Spleen (tissue), 11 donors: Measurements from ENCODE around the gene COA1. TPM values are rescaled to one million over a fixed set of nuclear protein-coding genes. Genes with fewer than 3 reads are reported as not detected.

Experiments used
- DNase-seq: peaks from one replicate; pipeline ENCODE4 v3.0.0-alpha.2; 2020
- H3K27ac ChIP-seq, 8 donors: fragments of 200-600 bp; sonication (generic) in 7 of 8; 1 replicate in 4 of 8; 2 replicates in 4 of 8; pipeline versions ENCODE4 v1.5.0 to v1.8.0; 2016 to 2021; ENCODE audit warnings: inconsistent platforms in 4 of 8, mild to moderate bottlenecking in 4 of 8, moderate library complexity in 1 of 8
- H3K27me3 ChIP-seq, 7 donors: fragments of 200-600 bp; sonication (generic) in 6 of 7; replicated peaks in 1 of 7; 1 replicate in 4 of 7; 2 replicates in 3 of 7; pipeline versions ENCODE4 v1.5.0 to v1.8.0; 2016 to 2021; ENCODE audit warnings: inconsistent platforms in 3 of 7, mild to moderate bottlenecking in 1 of 7
- H3K36me3 ChIP-seq, 6 donors: fragments of 200-600 bp; sonication (generic) in 5 of 6; 1 replicate in 4 of 6; 2 replicates in 2 of 6; pipeline versions ENCODE4 v1.5.0 to v1.8.0; 2016 to 2021; ENCODE audit warnings: inconsistent platforms in 2 of 6
- H3K4me1 ChIP-seq, 6 donors: fragments of 200-600 bp; sonication (generic) in 5 of 6; 1 replicate in 3 of 6; 2 replicates in 3 of 6; pipeline versions ENCODE4 v1.5.0 to v1.8.0; 2016 to 2021; ENCODE audit warnings: inconsistent platforms in 3 of 6
- H3K4me3 ChIP-seq, 8 donors: fragments of 200-600 bp; sonication (generic) in 7 of 8; 1 replicate in 4 of 8; 2 replicates in 4 of 8; pipeline versions ENCODE4 v1.5.0 to v1.8.0; 2016 to 2021; ENCODE audit warnings: inconsistent platforms in 4 of 8, mild to moderate bottlenecking in 4 of 8, moderate library complexity in 2 of 8
- H3K9me3 ChIP-seq, 8 donors: fragments of 200-600 bp; sonication (generic) in 7 of 8; 1 replicate in 4 of 8; 2 replicates in 4 of 8; pipeline versions ENCODE4 v1.5.0 to v1.8.0; 2016 to 2021; ENCODE audit warnings: inconsistent platforms in 4 of 8
- POLR2A ChIP-seq, 3 donors: fragments of 450-650 bp; IDR thresholded peaks; one replicate each; pipeline ENCODE4 v1.5.1; 2017; ENCODE audit warnings: antibody characterized with exemption in 3 of 3, mild to moderate bottlenecking in 1 of 3
- POLR2AphosphoS5 ChIP-seq, 3 donors: sonication (generic); formaldehyde crosslinking; IDR thresholded peaks; one replicate each; pipeline ENCODE4 v1.5.1; 2017; ENCODE audit warnings: antibody characterized with exemption in 3 of 3
- WGBS, 5 donors: extraction: QIAGEN DNeasy Blood & Tissue Kit in 3 of 5; methylation state at CpG; one replicate each; pipeline versions ENCODE4 v1.1.5 to v1.1.7; 2013 to 2018; 5-methylcytosine and 5-hydroxymethylcytosine counted together
- intact Hi-C: fragments of 100-400 bp; cut with DNase I; formaldehyde crosslinking; loops from one replicate; pipeline ENCODE4 v1.15.0; 2023; ENCODE audit warnings: low total_unique reads
- polyA plus RNA-seq, 3 donors: library from polyadenylated mRNA; stranded (reverse); fragments of 200-250 nt; gene quantifications; one replicate each; pipeline ENCODE4 v1.2.1, GENCODE V29; 2013
- total RNA-seq, 7 donors: library from RNA; depleted of rRNA in 3 of 7; stranded (reverse); fragments of >200 nt in 3 of 7; fragmentation: NEBNext Ultra II Directional in 4 of 7; extraction: Animal tissue kit (Norgen Biotek cat#: 25700) in 4 of 7; gene quantifications; one replicate each; pipeline versions ENCODE4 v1.1.0 to v1.2.1, GENCODE V29; 2016 to 2021
- TF ChIP-seq, protein P1 (sequence below), 11 experiments: fragments of 200-600 bp in 7 of 11; fragments of 450-650 bp in 4 of 11; sonication (generic) in 4 of 11; IDR thresholded peaks in 8 of 11; conservative IDR thresholded peaks in 3 of 11; 1 replicate in 7 of 11; 2 replicates in 4 of 11; pipeline versions ENCODE4 v1.4.0 to v1.8.0; 2016 to 2021; ENCODE audit warnings: antibody characterized with exemption in 11 of 11, inconsistent platforms in 4 of 11, mild to moderate bottlenecking in 1 of 11
- donor health status: healthy with polysubstance abuse.
- donor health status: DM: no; HTN: no; CAD: no; lungs with moderate emphysema.
- donor health status: DM: no; HTN: no; CAD: no.
- donor health status: Bipolar disorder and iron deficiency.
- donor health status: healthy.
- donor health status: DM: no; HTN: no; CAD: no.
- donor health status: DM: yes; HTN: yes; CAD: no.

The COA1 gene
- total and polyA plus RNA-seq, 10 donors, result 48.3 to 102 (median 67.2) TPM

GRCh38 chr7:43669286-43670081 is 59.8 kb downstream of the COA1 start:
- peaks cover 5 to 45% (median 25%) of the 10 kb centered on the region in 6 donors for H3K4me1 ChIP-seq
- H3K36me3 ChIP-seq, result peaks cover 0 to 9% (median 0%) of the 10 kb centered on the region in 6 donors
- peak overlapping the region in 4 of 8 donors; percentile 4 to 55 (median 26) for H3K27ac ChIP-seq
- 63 to 68% (median 64%) methylated on average over 15 of the region's 15 CpGs for WGBS, 5 donors
- H3K9me3 ChIP-seq, result peaks cover 0 to 63% (median 36%) of the 10 kb centered on the region in 8 donors
- no peak for DNase-seq
- intact Hi-C loops, result no loop called here
- no peaks in the 10 kb centered on the region for H3K27me3 ChIP-seq
- H3K4me3 ChIP-seq, result peak overlapping the region in 1 of 8 donors; percentile 15
- no peak for TF ChIP-seq POLR2AphosphoS5 (IDR thresholded peaks at IDR 0.05)
- TF ChIP-seq, protein P1, sequence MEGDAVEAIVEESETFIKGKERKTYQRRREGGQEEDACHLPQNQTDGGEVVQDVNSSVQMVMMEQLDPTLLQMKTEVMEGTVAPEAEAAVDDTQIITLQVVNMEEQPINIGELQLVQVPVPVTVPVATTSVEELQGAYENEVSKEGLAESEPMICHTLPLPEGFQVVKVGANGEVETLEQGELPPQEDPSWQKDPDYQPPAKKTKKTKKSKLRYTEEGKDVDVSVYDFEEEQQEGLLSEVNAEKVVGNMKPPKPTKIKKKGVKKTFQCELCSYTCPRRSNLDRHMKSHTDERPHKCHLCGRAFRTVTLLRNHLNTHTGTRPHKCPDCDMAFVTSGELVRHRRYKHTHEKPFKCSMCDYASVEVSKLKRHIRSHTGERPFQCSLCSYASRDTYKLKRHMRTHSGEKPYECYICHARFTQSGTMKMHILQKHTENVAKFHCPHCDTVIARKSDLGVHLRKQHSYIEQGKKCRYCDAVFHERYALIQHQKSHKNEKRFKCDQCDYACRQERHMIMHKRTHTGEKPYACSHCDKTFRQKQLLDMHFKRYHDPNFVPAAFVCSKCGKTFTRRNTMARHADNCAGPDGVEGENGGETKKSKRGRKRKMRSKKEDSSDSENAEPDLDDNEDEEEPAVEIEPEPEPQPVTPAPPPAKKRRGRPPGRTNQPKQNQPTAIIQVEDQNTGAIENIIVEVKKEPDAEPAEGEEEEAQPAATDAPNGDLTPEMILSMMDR (IDR thresholded peaks at IDR 0.05 in 8 of 11, conservative IDR thresholded peaks at IDR 0.05 in 3 of 11), result no peak
- TF ChIP-seq POLR2A (IDR thresholded peaks at IDR 0.05), result no peak

DNA sequence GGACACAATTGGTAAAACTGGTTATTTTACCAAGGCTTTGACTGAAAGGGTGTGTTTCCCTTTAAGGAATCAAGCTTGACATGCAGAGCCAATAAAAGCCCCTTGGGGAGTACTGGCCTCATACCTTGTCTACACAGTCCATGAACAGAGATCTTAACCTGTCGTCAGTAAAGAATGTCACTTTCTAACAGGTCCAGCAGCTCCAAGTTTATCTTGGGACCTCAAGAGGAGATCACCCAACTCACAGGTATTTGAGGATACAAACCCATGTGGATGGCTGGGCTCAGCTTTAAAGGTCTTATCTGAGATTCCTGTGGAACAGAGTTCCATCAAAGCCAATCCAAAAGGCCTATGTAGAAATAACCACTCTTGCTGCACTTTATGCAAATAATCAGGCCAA is 61.3 kb downstream of the COA1 start:
- intact Hi-C loops, result no loop called here
- no peak overlapping the region for H3K27ac ChIP-seq

DNA sequence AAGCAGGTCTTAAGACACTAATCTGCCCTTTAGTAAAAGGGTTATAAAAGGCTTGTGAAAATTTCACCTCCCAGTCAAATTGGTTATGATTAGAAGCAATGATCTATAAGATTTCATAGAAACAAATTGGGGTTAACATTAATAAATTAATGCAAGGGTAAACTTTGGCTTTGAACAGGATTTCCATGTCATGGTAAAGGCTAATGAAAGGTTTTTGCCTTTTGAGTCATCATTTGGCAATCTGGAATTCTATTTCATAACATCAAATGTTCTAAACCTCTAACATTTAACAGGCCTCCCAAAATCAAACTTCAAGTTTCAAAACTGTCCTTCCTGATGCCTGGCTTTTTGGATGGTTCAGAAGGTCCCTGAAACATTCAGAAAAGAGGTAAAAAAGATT is 62.4 kb downstream of the COA1 start:
- TF ChIP-seq POLR2AphosphoS5 (IDR thresholded peaks at IDR 0.05) (no peak), POLR2A (IDR thresholded peaks at IDR 0.05) (no peak)
- TF ChIP-seq, protein P1 (IDR thresholded peaks at IDR 0.05 in 8 of 11, conservative IDR thresholded peaks at IDR 0.05 in 3 of 11), result no peak
- DNase-seq, result no peak
- no peak overlapping the region for H3K27ac ChIP-seq
- peaks cover 0 to 13% (median 2%) of the 10 kb centered on the region in 6 donors for H3K36me3 ChIP-seq
- H3K27me3 ChIP-seq, result no peaks in the 10 kb centered on the region
- H3K4me3 ChIP-seq, result no peak overlapping the region
- H3K4me1 ChIP-seq, result peaks cover 0 to 37% (median 18%) of the 10 kb centered on the region in 6 donors
- peaks cover 0 to 42% (median 19%) of the 10 kb centered on the region in 8 donors for H3K9me3 ChIP-seq
- intact Hi-C loops, result no loop called here

More for the DNA sequence above, 61.3 kb downstream of the COA1 start:
- Histone ChIP-seq H3K36me3 (peaks cover 0 to 9% (median 0%) of the 10 kb centered on the region in 6 donors), H3K27me3 (no peaks in the 10 kb centered on the region), H3K4me1 (peaks cover 0 to 38% (median 18%) of the 10 kb centered on the region in 6 donors), H3K4me3 (no peak overlapping the region), H3K9me3 (peaks cover 0 to 53% (median 30%) of the 10 kb centered on the region in 8 donors)
- WGBS, 5 donors, result 84 to 94% (median 92%) methylated on average over 1 of the region's 1 CpG
- TF ChIP-seq POLR2AphosphoS5 (IDR thresholded peaks at IDR 0.05) (no peak), POLR2A (IDR thresholded peaks at IDR 0.05) (no peak)
- TF ChIP-seq, protein P1 (IDR thresholded peaks at IDR 0.05 in 8 of 11, conservative IDR thresholded peaks at IDR 0.05 in 3 of 11), result no peak
- no peak for DNase-seq

DNA sequence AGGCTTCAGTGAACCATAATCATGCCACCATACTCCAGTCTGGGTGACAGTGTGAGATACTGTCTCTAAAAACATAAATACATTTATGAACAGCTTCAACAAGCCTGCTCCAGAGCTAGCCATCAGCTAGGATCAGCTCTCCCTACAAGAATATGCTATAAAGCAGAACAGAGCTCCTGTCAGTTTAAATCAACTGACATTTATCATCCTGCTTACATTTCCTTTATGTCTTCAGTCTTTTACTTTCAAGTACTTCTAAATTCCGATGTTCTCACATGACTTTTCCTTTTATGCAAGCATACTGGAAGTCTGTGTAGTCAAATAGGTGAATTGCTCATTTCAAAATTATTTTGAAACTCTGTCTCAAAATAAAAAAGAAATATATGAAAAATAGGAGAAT is 64.6 kb downstream of the COA1 start:
- H3K4me1 ChIP-seq, result peaks cover 1 to 39% (median 9%) of the 10 kb centered on the region in 6 donors
- peaks cover 0 to 34% (median 12%) of the 10 kb centered on the region in 8 donors for H3K9me3 ChIP-seq
- no peak overlapping the region for H3K4me3 ChIP-seq
- peaks cover 0 to 10% (median 0%) of the 10 kb centered on the region in 6 donors for H3K36me3 ChIP-seq
- 0 to 24% (median 16%) methylated on average over 1 of the region's 1 CpG for WGBS, 5 donors
- intact Hi-C loops, result no loop called here
- TF ChIP-seq POLR2AphosphoS5 (IDR thresholded peaks at IDR 0.05) (no peak), POLR2A (IDR thresholded peaks at IDR 0.05) (no peak)
- TF ChIP-seq, protein P1 (IDR thresholded peaks at IDR 0.05 in 8 of 11, conservative IDR thresholded peaks at IDR 0.05 in 3 of 11), result no peak
- DNase-seq, result no peak
- no peaks in the 10 kb centered on the region for H3K27me3 ChIP-seq
- H3K27ac ChIP-seq, result peak overlapping the region in 2 of 8 donors; percentile 12 to 41
